BLaER1 treated with 17β-estradiol and CSF1 and Interleukin-3, amounts not matched to agents 10 nM and 100 nM (cell line): Measurements from ENCODE around the gene SEC24B.
A peak's percentile ranks its signal among the peaks of the same experiment; 100 is the strongest.
"Not testable (repeated sequence)": the region's sequence is repeated elsewhere in the genome, so short reads cannot be mapped to it uniquely, and the experiment has no call there.

Experiments used
- H3K27ac ChIP-seq, 11 experiments: shearing (Covaris generic); formaldehyde crosslinking; 2 replicates each; pipeline ENCODE4 v1.8.1; 2022
- H3K27me3 ChIP-seq, 11 experiments: shearing (Covaris generic); formaldehyde crosslinking; 2 replicates each; pipeline ENCODE4 v1.8.1; 2022
- H3K36me3 ChIP-seq, 11 experiments: shearing (Covaris generic); formaldehyde crosslinking; 2 replicates each; pipeline ENCODE4 v1.8.1; 2022
- H3K4me1 ChIP-seq, 10 experiments: shearing (Covaris generic); formaldehyde crosslinking; 2 replicates each; pipeline ENCODE4 v1.8.1; 2022
- H3K4me2 ChIP-seq, 11 experiments: shearing (Covaris generic); formaldehyde crosslinking; 2 replicates each; pipeline ENCODE4 v1.8.1; 2022
- H3K4me3 ChIP-seq, 10 experiments: shearing (Covaris generic); formaldehyde crosslinking; 2 replicates each; pipeline ENCODE4 v1.8.1; 2022
- H3K9ac ChIP-seq, 11 experiments: shearing (Covaris generic); formaldehyde crosslinking; 2 replicates each; pipeline ENCODE4 v1.8.1; 2022
- H3K9me3 ChIP-seq, 11 experiments: shearing (Covaris generic); formaldehyde crosslinking; replicated peaks in 1 of 11; 2 replicates each; pipeline ENCODE4 v1.8.1; 2022
- H4K20me1 ChIP-seq, 11 experiments: shearing (Covaris generic); formaldehyde crosslinking; 2 replicates each; pipeline ENCODE4 v1.8.1; 2022
- Cebpa-rat ChIP-seq, 11 experiments: shearing (Covaris generic); IDR thresholded peaks; 2 replicates each; pipeline ENCODE4 v1.8.1; 2022

The SEC24B gene

GRCh38 chr4:109553130-109553529 is 119.5 kb downstream of the SEC24B start:
- no peak for TF ChIP-seq Cebpa-rat (IDR thresholded peaks at IDR 0.05)
- H3K4me1 ChIP-seq = peaks cover 6 to 22% (median 11%) of the 10 kb centered on the region in 10 experiments; a peak in 19 of 20 replicates
- H3K4me2 ChIP-seq = no peak overlapping the region
- peaks cover 0 to 18% (median 7%) of the 10 kb centered on the region in 11 experiments; a peak in 8 of 22 replicates for H3K36me3 ChIP-seq
- H3K27ac ChIP-seq = no peak overlapping the region
- H3K27me3 ChIP-seq = no peaks in the 10 kb centered on the region
- H3K4me3 ChIP-seq = no peak overlapping the region
- H3K9me3 ChIP-seq = peaks cover 9 to 23% (median 16%) of the 10 kb centered on the region in 11 experiments
- no peaks in the 10 kb centered on the region for H4K20me1 ChIP-seq
- no peak overlapping the region for H3K9ac ChIP-seq

- no peak overlapping the region for H3K4me3 ChIP-seq
- H3K9me3 ChIP-seq = peaks cover 7 to 18% (median 15%) of the 10 kb centered on the region in 11 experiments
- peaks cover 0 to 12% (median 5%) of the 10 kb centered on the region in 10 experiments; a peak in 10 of 20 replicates for H3K4me1 ChIP-seq
- H3K27ac ChIP-seq = no peak overlapping the region
- H3K9ac ChIP-seq = no peak overlapping the region
- H3K4me2 ChIP-seq = no peak overlapping the region
- H4K20me1 ChIP-seq = no peaks in the 10 kb centered on the region
- TF ChIP-seq Cebpa-rat (IDR thresholded peaks at IDR 0.05) = no peak
- peaks cover 0 to 14% (median 10%) of the 10 kb centered on the region in 11 experiments; a peak in 14 of 22 replicates for H3K27me3 ChIP-seq
- peaks cover 0 to 18% (median 5%) of the 10 kb centered on the region in 11 experiments; a peak in 4 of 22 replicates for H3K36me3 ChIP-seq
These were observed 121.4 kb downstream of the SEC24B start for GRCh38 chr4:109554971-109555370.

- no peak overlapping the region for H3K4me3 ChIP-seq
- H3K27ac ChIP-seq = no peak overlapping the region
- H3K9ac ChIP-seq = no peak overlapping the region
- H3K36me3 ChIP-seq = peaks cover 0 to 16% (median 5%) of the 10 kb centered on the region in 11 experiments; a peak in 3 of 22 replicates
- no peak for TF ChIP-seq Cebpa-rat (IDR thresholded peaks at IDR 0.05)
- H3K4me2 ChIP-seq = no peak overlapping the region
- peaks cover 0 to 17% (median 10%) of the 10 kb centered on the region in 11 experiments; a peak in 14 of 22 replicates for H3K27me3 ChIP-seq
- peaks cover 7 to 18% (median 15%) of the 10 kb centered on the region in 11 experiments for H3K9me3 ChIP-seq
- H4K20me1 ChIP-seq = no peaks in the 10 kb centered on the region; a peak in 1 of 22 replicates
- H3K4me1 ChIP-seq = peaks cover 11 to 23% (median 18%) of the 10 kb centered on the region in 10 experiments
These were observed 123.8 kb downstream of the SEC24B start for GRCh38 chr4:109557433-109557832.

- H3K9ac ChIP-seq, H3K36me3 ChIP-seq, H3K4me2 ChIP-seq, H3K4me3 ChIP-seq, H4K20me1 ChIP-seq, H3K27ac ChIP-seq: not testable (repeated sequence)
- Histone ChIP-seq H3K4me1 (peaks cover 17 to 27% (median 22%) of the 10 kb centered on the region in 10 experiments), H3K9me3 (peaks cover 7 to 18% (median 15%) of the 10 kb centered on the region in 11 experiments), H3K27me3 (peaks cover 0 to 17% (median 10%) of the 10 kb centered on the region in 11 experiments; a peak in 14 of 22 replicates)
These were observed 124.5 kb downstream of the SEC24B start for GRCh38 chr4:109558095-109558494.

GRCh38 chr4:109559625-109559982 is 126.0 kb downstream of the SEC24B start:
- peak overlapping the region; percentile 77 to 99 (median 96) for H3K4me2 ChIP-seq
- H3K4me3 ChIP-seq = peak overlapping the region; percentile 71 to 94 (median 84)
- peak overlapping the region; percentile 74 to 92 (median 83) for H3K9ac ChIP-seq
- peaks cover 0 to 17% (median 10%) of the 10 kb centered on the region in 11 experiments; a peak in 14 of 22 replicates for H3K27me3 ChIP-seq
- peak overlapping the region; percentile 34 to 95 (median 81); a peak in 20 of 22 replicates for H3K27ac ChIP-seq
- H3K9me3 ChIP-seq = peaks cover 7 to 18% (median 15%) of the 10 kb centered on the region in 11 experiments
- no peak for TF ChIP-seq Cebpa-rat (IDR thresholded peaks at IDR 0.05)
- H4K20me1 ChIP-seq = peaks cover 0 to 12% (median 0%) of the 10 kb centered on the region in 11 experiments; a peak in 3 of 22 replicates
- H3K36me3 ChIP-seq = peaks cover 0 to 11% (median 5%) of the 10 kb centered on the region in 11 experiments; a peak in 4 of 22 replicates
- H3K4me1 ChIP-seq = peaks cover 17 to 27% (median 22%) of the 10 kb centered on the region in 10 experiments

GRCh38 chr4:109559983-109560686 is 126.5 kb downstream of the SEC24B start, which contains the start of gene MCUB:
MCUB (plus strand) TSS chr4:109560246; CDS start chr4:109560338, 92 bp downstream.
- peak within 1 kb of the TSS; percentile 58 to 95 (median 81) for H3K27ac ChIP-seq
- H3K36me3 ChIP-seq = peaks cover 0 to 17% (median 5%) of the 10 kb centered on the region in 11 experiments; a peak in 4 of 22 replicates
- peak within 1 kb of the TSS; percentile 77 to 99 (median 96) for H3K4me2 ChIP-seq
- peak within 1 kb of the TSS; percentile 71 to 94 (median 84) for H3K4me3 ChIP-seq
- H3K27me3 ChIP-seq = peaks cover 0 to 17% (median 10%) of the 10 kb centered on the region in 11 experiments; a peak in 14 of 22 replicates
- H3K9me3 ChIP-seq = peaks cover 7 to 18% (median 15%) of the 10 kb centered on the region in 11 experiments
- peaks cover 17 to 27% (median 22%) of the 10 kb centered on the region in 10 experiments for H3K4me1 ChIP-seq
- peaks cover 0 to 15% (median 0%) of the 10 kb centered on the region in 11 experiments; a peak in 3 of 22 replicates for H4K20me1 ChIP-seq
- no peak for TF ChIP-seq Cebpa-rat (IDR thresholded peaks at IDR 0.05)
- peak within 1 kb of the TSS; percentile 74 to 92 (median 83) for H3K9ac ChIP-seq

GRCh38 chr4:109560687-109561461 is 127.3 kb downstream of the SEC24B start:
- no peak for TF ChIP-seq Cebpa-rat (IDR thresholded peaks at IDR 0.05)
- Histone ChIP-seq H3K27ac (peak overlapping the region; percentile 58 to 95 (median 81)), H3K9me3 (peaks cover 7 to 18% (median 15%) of the 10 kb centered on the region in 11 experiments)

More at GRCh38 chr4:109560687-109561461, 127.3 kb downstream of the SEC24B start:
- peak overlapping the region; percentile 74 to 92 (median 83) for H3K9ac ChIP-seq
- peaks cover 0 to 17% (median 10%) of the 10 kb centered on the region in 11 experiments; a peak in 14 of 22 replicates for H3K27me3 ChIP-seq
- peak overlapping the region; percentile 77 to 99 (median 96) for H3K4me2 ChIP-seq
- peaks cover 0 to 18% (median 5%) of the 10 kb centered on the region in 11 experiments; a peak in 4 of 22 replicates for H3K36me3 ChIP-seq
- H3K4me3 ChIP-seq = peak overlapping the region; percentile 71 to 94 (median 84)
- peaks cover 0 to 23% (median 0%) of the 10 kb centered on the region in 11 experiments; a peak in 3 of 22 replicates for H4K20me1 ChIP-seq
- peaks cover 17 to 27% (median 22%) of the 10 kb centered on the region in 10 experiments for H3K4me1 ChIP-seq
